ENCODE data around the gene KMT2E. TPM values are rescaled to one million over a fixed set of nuclear protein-coding genes. Genes with fewer than 3 reads are reported as not detected.
"Not testable (repeated sequence)": the region's sequence is repeated elsewhere in the genome, so short reads cannot be mapped to it uniquely, and the experiment has no call there.

KMT2E gene
- polyA plus RNA-seq, 1 donor = 53.0 TPM

DNA sequence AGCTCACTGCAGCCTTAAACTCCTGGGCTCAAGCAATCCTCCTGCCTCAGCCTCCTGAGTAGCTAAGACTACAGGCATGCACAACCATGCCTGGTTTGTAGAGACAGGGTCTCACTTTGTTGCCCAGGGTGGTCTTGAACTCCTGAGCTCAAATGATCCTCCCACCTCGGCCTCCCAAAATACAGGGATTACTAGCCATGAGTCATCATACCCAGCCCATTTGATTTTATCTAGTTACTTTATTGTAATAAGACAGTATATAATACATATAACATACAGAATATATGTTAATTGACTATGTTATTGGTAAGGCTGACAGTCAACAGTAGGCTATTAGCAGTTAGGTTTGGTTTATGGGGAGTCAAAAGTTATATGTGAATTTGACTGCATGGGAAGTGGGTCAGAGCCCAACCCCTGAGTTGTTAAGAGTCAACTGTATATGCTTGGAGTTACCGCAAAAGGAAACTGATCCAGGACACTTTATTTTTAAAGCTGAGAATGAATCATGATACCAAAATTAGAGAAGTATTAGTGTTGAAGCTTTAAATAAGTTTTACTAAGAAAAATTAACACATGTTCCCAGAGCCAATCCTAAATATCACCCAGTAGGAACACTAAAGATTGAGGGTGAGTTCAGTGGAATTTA lies 20.7 kb upstream of the KMT2E start:
- H3K9me3 ChIP-seq (ENCODE audit: control insufficient read depth, low read depth, low read length) = no peaks in the 10 kb centered on the region
- no peaks in the 10 kb centered on the region for H3K27me3 ChIP-seq (ENCODE audit: control insufficient read depth, insufficient read depth, low read length)
- no peak overlapping the region for H3K4me3 ChIP-seq (ENCODE audit: low read length)
- peaks cover 13% of the 10 kb centered on the region for H3K4me1 ChIP-seq (ENCODE audit: control insufficient read depth, insufficient read depth, low read length)
- no CpG with 5 or more reads among the region's 2 CpGs for WGBS (ENCODE audit: insufficient coverage, low lambda C conversion rate)
- H3K27ac ChIP-seq (ENCODE audit: low read length) = no peak overlapping the region
- peaks cover 14% of the 10 kb centered on the region for H3K36me3 ChIP-seq (ENCODE audit: control insufficient read depth, insufficient read depth, low read length)
- no peak for DNase-seq

DNA sequence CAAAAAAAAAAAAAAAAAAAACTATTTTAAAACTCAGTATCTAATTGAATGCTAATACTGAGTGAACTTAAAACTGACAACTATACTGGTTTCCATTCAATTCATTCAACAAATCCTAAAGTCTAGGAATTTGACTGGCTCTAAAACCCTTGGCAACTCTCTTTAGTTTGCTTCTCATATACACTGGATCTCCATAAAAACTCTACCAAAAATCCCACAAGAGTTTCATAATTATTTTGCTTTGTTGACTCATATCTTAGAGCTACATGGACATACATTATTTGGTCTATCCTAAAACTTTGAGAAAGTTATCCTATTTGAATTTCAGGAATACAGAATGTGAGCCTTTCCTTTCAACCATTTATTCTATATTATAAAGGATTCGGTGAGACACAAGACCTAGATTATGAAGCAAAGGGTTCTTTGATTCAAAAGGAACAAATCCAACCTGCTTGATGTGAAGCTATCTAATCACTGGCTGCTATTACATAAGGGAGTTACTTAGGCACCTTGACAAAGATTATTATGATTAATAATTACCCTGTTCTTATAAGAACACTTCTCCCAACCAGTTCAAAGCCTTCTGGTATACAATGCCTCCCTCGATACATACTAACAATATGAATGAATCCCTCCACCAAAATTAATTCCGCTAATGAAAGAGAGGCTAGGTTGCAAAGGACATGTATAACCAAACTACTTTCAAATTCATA lies 15.8 kb upstream of the KMT2E start:
- WGBS (ENCODE audit: insufficient coverage, low lambda C conversion rate) = no CpG with 5 or more reads among the region's 3 CpGs
- no peak overlapping the region for H3K4me3 ChIP-seq (ENCODE audit: low read length)
- no peaks in the 10 kb centered on the region for H3K9me3 ChIP-seq (ENCODE audit: control insufficient read depth, low read depth, low read length)
- H3K27ac ChIP-seq (ENCODE audit: low read length) = peak overlapping the region; percentile 34
- peaks cover 22% of the 10 kb centered on the region for H3K4me1 ChIP-seq (ENCODE audit: control insufficient read depth, insufficient read depth, low read length)
- H3K36me3 ChIP-seq (ENCODE audit: control insufficient read depth, insufficient read depth, low read length) = peaks cover 13% of the 10 kb centered on the region
- no peaks in the 10 kb centered on the region for H3K27me3 ChIP-seq (ENCODE audit: control insufficient read depth, insufficient read depth, low read length)
- no peak for DNase-seq

DNA sequence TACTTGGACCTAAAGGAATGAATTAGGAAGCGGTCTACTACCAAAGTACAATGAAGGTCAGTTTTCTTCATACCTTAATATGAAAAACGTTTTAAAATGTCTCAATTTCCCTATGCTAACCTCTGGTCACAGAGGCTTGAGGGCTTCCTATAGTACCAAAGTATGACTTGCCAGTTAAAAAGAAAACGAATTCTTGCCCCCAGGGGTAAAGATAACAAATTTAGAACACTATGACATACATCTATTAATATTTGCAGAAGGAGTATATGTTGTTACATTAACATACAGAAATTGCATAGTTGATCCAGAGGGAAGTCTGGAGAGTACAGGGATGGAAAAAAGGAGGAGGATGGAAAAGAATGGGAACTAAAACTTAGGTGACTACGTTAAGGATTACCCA lies 13.8 kb upstream of the KMT2E start:
- 50% methylated on average over 2 of the region's 4 CpGs for WGBS (ENCODE audit: insufficient coverage, low lambda C conversion rate)
- no peaks in the 10 kb centered on the region for H3K27me3 ChIP-seq (ENCODE audit: control insufficient read depth, insufficient read depth, low read length)
- no peaks in the 10 kb centered on the region for H3K9me3 ChIP-seq (ENCODE audit: control insufficient read depth, low read depth, low read length)
- H3K36me3 ChIP-seq (ENCODE audit: control insufficient read depth, insufficient read depth, low read length) = peaks cover 14% of the 10 kb centered on the region
- no peak overlapping the region for H3K4me3 ChIP-seq (ENCODE audit: low read length)
- H3K4me1 ChIP-seq (ENCODE audit: control insufficient read depth, insufficient read depth, low read length) = peaks cover 33% of the 10 kb centered on the region
- no peak overlapping the region for H3K27ac ChIP-seq (ENCODE audit: low read length)
- DNase-seq = no peak

- no peaks in the 10 kb centered on the region for H3K27me3 ChIP-seq (ENCODE audit: control insufficient read depth, insufficient read depth, low read length)
- no peaks in the 10 kb centered on the region for H3K9me3 ChIP-seq (ENCODE audit: control insufficient read depth, low read depth, low read length)
- no peak overlapping the region for H3K4me3 ChIP-seq (ENCODE audit: low read length)
- H3K27ac ChIP-seq (ENCODE audit: low read length) = no peak overlapping the region
- H3K4me1 ChIP-seq (ENCODE audit: control insufficient read depth, insufficient read depth, low read length) = peaks cover 39% of the 10 kb centered on the region
- WGBS (ENCODE audit: insufficient coverage, low lambda C conversion rate) = 97% methylated on average over 5 of the region's 18 CpGs
- peaks cover 12% of the 10 kb centered on the region for H3K36me3 ChIP-seq (ENCODE audit: control insufficient read depth, insufficient read depth, low read length)
- no peak for DNase-seq
Observed at GRCh38 chr7:105000927-105001336, 13.1 kb upstream of the KMT2E start.

- Histone ChIP-seq H3K27ac (ENCODE audit: low read length) (no peak overlapping the region), H3K9me3 (ENCODE audit: control insufficient read depth, low read depth, low read length) (no peaks in the 10 kb centered on the region), H3K27me3 (ENCODE audit: control insufficient read depth, insufficient read depth, low read length) (no peaks in the 10 kb centered on the region), H3K4me1 (ENCODE audit: control insufficient read depth, insufficient read depth, low read length) (peaks cover 44% of the 10 kb centered on the region), H3K36me3 (ENCODE audit: control insufficient read depth, insufficient read depth, low read length) (peaks cover 12% of the 10 kb centered on the region), H3K4me3 (ENCODE audit: low read length) (no peak overlapping the region)
- 93% methylated on average over 3 of the region's 5 CpGs for WGBS (ENCODE audit: insufficient coverage, low lambda C conversion rate)
- no peak for DNase-seq
Observed at GRCh38 chr7:105001652-105002184, 12.3 kb upstream of the KMT2E start.

- Histone ChIP-seq H3K4me1 (ENCODE audit: control insufficient read depth, insufficient read depth, low read length) (peaks cover 54% of the 10 kb centered on the region), H3K27ac (ENCODE audit: low read length) (peak overlapping the region; percentile 64), H3K27me3 (ENCODE audit: control insufficient read depth, insufficient read depth, low read length) (no peaks in the 10 kb centered on the region), H3K4me3 (ENCODE audit: low read length) (no peak overlapping the region), H3K36me3 (ENCODE audit: control insufficient read depth, insufficient read depth, low read length) (peaks cover 16% of the 10 kb centered on the region), H3K9me3 (ENCODE audit: control insufficient read depth, low read depth, low read length) (no peaks in the 10 kb centered on the region)
- no CpG with 5 or more reads among the region's 5 CpGs for WGBS (ENCODE audit: insufficient coverage, low lambda C conversion rate)
- peak in 1 of 2 donors; percentile 35 for DNase-seq
Observed at GRCh38 chr7:105003275-105003674, 10.7 kb upstream of the KMT2E start.

DNA sequence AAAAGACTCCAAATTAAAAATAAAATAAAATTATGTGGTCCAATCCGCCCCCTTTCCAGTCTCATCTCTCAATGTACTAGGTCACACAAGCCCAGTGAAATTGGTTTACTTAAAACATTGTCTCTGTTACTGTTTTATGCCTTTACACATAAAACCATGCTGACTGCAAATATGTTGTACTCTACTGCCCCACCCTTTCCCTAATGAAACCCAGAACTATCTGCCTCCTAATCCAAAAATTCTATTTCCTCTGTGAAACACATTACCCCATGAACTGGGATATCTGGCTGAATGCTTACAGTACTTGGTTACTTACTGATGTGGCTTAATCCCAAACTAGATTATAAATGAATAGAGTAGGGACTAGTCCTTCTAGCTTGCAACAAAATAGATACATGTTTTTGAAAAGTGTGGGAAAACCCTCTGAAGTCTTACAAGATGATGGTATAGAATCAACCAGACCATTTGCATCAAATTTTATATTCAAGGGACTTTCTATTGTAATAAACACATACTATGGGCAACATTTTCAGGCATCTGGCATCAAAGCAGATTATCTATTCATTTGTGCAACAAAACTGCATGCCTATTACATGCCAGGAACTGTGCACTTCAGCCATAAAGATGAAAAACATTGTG lies 10.0 kb upstream of the KMT2E start:
- Histone ChIP-seq H3K27ac (ENCODE audit: low read length) (peak overlapping the region; percentile 64), H3K36me3 (ENCODE audit: control insufficient read depth, insufficient read depth, low read length) (peaks cover 21% of the 10 kb centered on the region), H3K4me3 (ENCODE audit: low read length) (no peak overlapping the region), H3K27me3 (ENCODE audit: control insufficient read depth, insufficient read depth, low read length) (no peaks in the 10 kb centered on the region), H3K4me1 (ENCODE audit: control insufficient read depth, insufficient read depth, low read length) (peaks cover 61% of the 10 kb centered on the region), H3K9me3 (ENCODE audit: control insufficient read depth, low read depth, low read length) (no peaks in the 10 kb centered on the region)
- no peak for DNase-seq
- no CpG with 5 or more reads among the region's 1 CpG for WGBS (ENCODE audit: insufficient coverage, low lambda C conversion rate)

GRCh38 chr7:105005006-105005405 lies 9.0 kb upstream of the KMT2E start:
- no CpG with 5 or more reads among the region's 8 CpGs for WGBS (ENCODE audit: insufficient coverage, low lambda C conversion rate)
- DNase-seq; H3K27ac ChIP-seq (ENCODE audit: low read length); H3K27me3 ChIP-seq (ENCODE audit: control insufficient read depth, insufficient read depth, low read length); H3K9me3 ChIP-seq (ENCODE audit: control insufficient read depth, low read depth, low read length); H3K4me3 ChIP-seq (ENCODE audit: low read length): not testable (repeated sequence)
- peaks cover 61% of the 10 kb centered on the region for H3K4me1 ChIP-seq (ENCODE audit: control insufficient read depth, insufficient read depth, low read length)
- H3K36me3 ChIP-seq (ENCODE audit: control insufficient read depth, insufficient read depth, low read length) = peaks cover 21% of the 10 kb centered on the region

GRCh38 chr7:105005486-105005885 lies 8.5 kb upstream of the KMT2E start:
- peaks cover 21% of the 10 kb centered on the region for H3K36me3 ChIP-seq (ENCODE audit: control insufficient read depth, insufficient read depth, low read length)
- H3K9me3 ChIP-seq (ENCODE audit: control insufficient read depth, low read depth, low read length); H3K27me3 ChIP-seq (ENCODE audit: control insufficient read depth, insufficient read depth, low read length); H3K4me3 ChIP-seq (ENCODE audit: low read length); H3K27ac ChIP-seq (ENCODE audit: low read length); DNase-seq: not testable (repeated sequence)
- H3K4me1 ChIP-seq (ENCODE audit: control insufficient read depth, insufficient read depth, low read length) = peaks cover 58% of the 10 kb centered on the region
- WGBS (ENCODE audit: insufficient coverage, low lambda C conversion rate) = no CpG with 5 or more reads among the region's 12 CpGs

GRCh38 chr7:105006367-105007136 lies 7.5 kb upstream of the KMT2E start:
- Histone ChIP-seq H3K27ac (ENCODE audit: low read length) (peak overlapping the region; percentile 70), H3K4me1 (ENCODE audit: control insufficient read depth, insufficient read depth, low read length) (peaks cover 49% of the 10 kb centered on the region), H3K36me3 (ENCODE audit: control insufficient read depth, insufficient read depth, low read length) (peaks cover 15% of the 10 kb centered on the region), H3K27me3 (ENCODE audit: control insufficient read depth, insufficient read depth, low read length) (no peaks in the 10 kb centered on the region), H3K9me3 (ENCODE audit: control insufficient read depth, low read depth, low read length) (no peaks in the 10 kb centered on the region), H3K4me3 (ENCODE audit: low read length) (no peak overlapping the region)
- 0% methylated on average over 1 of the region's 5 CpGs for WGBS (ENCODE audit: insufficient coverage, low lambda C conversion rate)
- peak; percentile 65 to 89 for DNase-seq
